ENCODE measurements around the gene RTF1.
A peak's percentile ranks its signal among the peaks of the same experiment; 100 is the strongest.

GRCh38 chr15:41465822-41466421 is 49.0 kb downstream of the RTF1 start:
- TF ChIP-seq POLR2A (IDR thresholded peaks at IDR 0.05) = no peak
- TF ChIP-seq CTCF (IDR thresholded peaks at IDR 0.05) = peak; percentile 25 to 98 (median 90)

All from Peyer's patch (tissue), 4 donors.